Bronchial epithelial cell (primary cell): ENCODE data around the gene HYAL2. TPM values are rescaled to one million over a fixed set of nuclear protein-coding genes. Genes with fewer than 3 reads are reported as not detected.

Source experiments
- DNase-seq: peaks from one replicate; pipeline ENCODE4 v3.0.0-alpha.2; 2010; ENCODE audit warnings: low read depth
- FAIRE-seq: peaks from 2 replicates; lab custom pipeline; 2011; peaks lifted over from hg19 to GRCh38; lab: Jason Lieb, UNC
- H3K27me3 ChIP-seq: 2 replicates; pipeline ENCODE4 v1.5.1; 2011; ENCODE audit warnings: low read length; ENCODE audit not compliant: control insufficient read depth, insufficient read depth
- H3K36me3 ChIP-seq: 2 replicates; pipeline ENCODE4 v1.5.1; 2011; ENCODE audit warnings: low read length; ENCODE audit not compliant: control insufficient read depth, insufficient read depth
- H3K4me3 ChIP-seq: 2 replicates; pipeline ENCODE4 v1.5.1; 2011; ENCODE audit warnings: mild to moderate bottlenecking, low read depth, low read length, control low read depth
- CTCF ChIP-seq: IDR thresholded peaks from 2 replicates; pipeline ENCODE4 v1.5.1; 2011; ENCODE audit warnings: mild to moderate bottlenecking, moderate library complexity, low read length, control low read depth, inconsistent platforms; ENCODE audit not compliant: insufficient read depth, severe bottlenecking
- total RNA-seq: library from RNA; depleted of rRNA; stranded (reverse); fragments of >200 nt; gene quantifications from 2 replicates; pipeline ENCODE4 v1.2.1, GENCODE V29; 2014

HYAL2 gene, protein sequence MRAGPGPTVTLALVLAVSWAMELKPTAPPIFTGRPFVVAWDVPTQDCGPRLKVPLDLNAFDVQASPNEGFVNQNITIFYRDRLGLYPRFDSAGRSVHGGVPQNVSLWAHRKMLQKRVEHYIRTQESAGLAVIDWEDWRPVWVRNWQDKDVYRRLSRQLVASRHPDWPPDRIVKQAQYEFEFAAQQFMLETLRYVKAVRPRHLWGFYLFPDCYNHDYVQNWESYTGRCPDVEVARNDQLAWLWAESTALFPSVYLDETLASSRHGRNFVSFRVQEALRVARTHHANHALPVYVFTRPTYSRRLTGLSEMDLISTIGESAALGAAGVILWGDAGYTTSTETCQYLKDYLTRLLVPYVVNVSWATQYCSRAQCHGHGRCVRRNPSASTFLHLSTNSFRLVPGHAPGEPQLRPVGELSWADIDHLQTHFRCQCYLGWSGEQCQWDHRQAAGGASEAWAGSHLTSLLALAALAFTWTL
- 55.0 and 63.0 TPM in 2 replicates for total RNA-seq

- H3K27me3 ChIP-seq = no peaks in the 10 kb centered on the region
- FAIRE-seq (no peak), DNase-seq (no peak)
- H3K4me3 ChIP-seq = peak within 1 kb of the TSS; percentile 61
- no peak for TF ChIP-seq CTCF
- peaks cover 27% of the 10 kb centered on the region for H3K36me3 ChIP-seq
These were observed at the start of gene HYAL2 for GRCh38 chr3:50322386-50323091. HYAL2 (minus strand) TSS chr3:50322745; CDS start chr3:50320489, 2,256 bp downstream.

- FAIRE-seq (no peak), DNase-seq (no peak)
- no peaks in the 10 kb centered on the region for H3K36me3 ChIP-seq
- peaks cover 6% of the 10 kb centered on the region for H3K27me3 ChIP-seq
- no peak overlapping the region for H3K4me3 ChIP-seq
- no peak for TF ChIP-seq CTCF
These were observed 48.7 kb upstream of the HYAL2 start for GRCh38 chr3:50371133-50371685.

DNA sequence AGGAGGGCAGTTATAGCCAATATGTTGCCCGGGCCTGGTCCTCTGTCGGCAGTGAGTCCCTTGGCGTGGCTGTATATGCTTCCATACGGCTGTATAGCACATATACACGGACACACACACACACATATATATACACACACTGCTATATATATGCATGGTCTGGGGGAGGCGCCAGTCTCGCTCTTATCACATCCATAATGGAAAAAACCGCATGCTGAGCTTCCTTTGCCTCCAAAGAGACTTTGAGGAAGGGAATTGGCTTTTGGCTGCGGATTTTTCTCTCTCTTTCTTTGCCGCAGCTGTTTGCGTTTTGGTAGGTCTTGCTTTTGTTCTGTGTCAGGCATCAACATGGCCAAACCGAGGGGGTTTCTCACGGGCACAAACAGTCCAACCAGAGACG is 48.0 kb upstream of the HYAL2 start:
- Histone ChIP-seq H3K36me3 (no peaks in the 10 kb centered on the region), H3K4me3 (no peak overlapping the region), H3K27me3 (peaks cover 6% of the 10 kb centered on the region)
- DNase-seq = no peak
- TF ChIP-seq CTCF = peak; percentile 18
- FAIRE-seq = no peak

GRCh38 chr3:50369012-50369670 is 46.6 kb upstream of the HYAL2 start:
- TF ChIP-seq CTCF = no peak
- Histone ChIP-seq H3K4me3 (no peak overlapping the region), H3K36me3 (no peaks in the 10 kb centered on the region), H3K27me3 (peaks cover 6% of the 10 kb centered on the region)
- peak; percentile 64 for FAIRE-seq
- DNase-seq = peak; percentile 67

DNA sequence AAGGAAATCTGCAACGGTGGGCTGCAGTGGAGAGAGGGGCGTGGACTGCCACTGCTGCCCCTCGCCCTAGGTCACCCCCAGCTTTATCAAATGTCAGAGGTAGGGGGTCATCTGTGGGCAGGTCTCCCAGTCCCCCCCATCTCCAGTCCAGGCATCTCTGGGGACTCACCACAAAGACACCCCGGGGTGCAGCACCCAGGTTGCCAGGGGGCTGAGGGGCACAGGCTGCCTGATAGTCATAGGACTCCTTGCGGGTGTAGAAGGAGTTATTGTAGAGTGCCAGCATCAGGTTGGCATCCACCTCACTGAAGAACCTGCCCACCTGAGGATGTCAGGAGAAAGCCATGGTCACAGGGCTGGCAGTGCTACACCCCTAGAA is 43.3 kb upstream of the HYAL2 start:
- peaks cover 2% of the 10 kb centered on the region for H3K27me3 ChIP-seq
- no peaks in the 10 kb centered on the region for H3K36me3 ChIP-seq
- no peak for TF ChIP-seq CTCF
- peak overlapping the region; percentile 69 for H3K4me3 ChIP-seq
- DNase-seq (no peak), FAIRE-seq (no peak)
